WTC11 (cell line): ENCODE data around the gene SLC7A7. TPM values are rescaled to one million over a fixed set of nuclear protein-coding genes. Genes with fewer than 3 reads are reported as not detected.

ENCODE experiments used
- ATAC-seq: fragments of 200-7000 bp; cut with Tn5 transposase; 2 replicates; pipeline ENCODE4 v1.10.0; 2021; ENCODE audit warnings: mild to moderate bottlenecking, moderate library complexity
- CTCF ChIA-PET: fragments of 300-600 bp; sonication (Branson Sonifier 250); formaldehyde crosslinking; loops from one replicate; lab custom pipeline; 2021; ENCODE audit warnings: antibody characterized with exemption; lab: Charles Lee
- POLR2A ChIA-PET: fragments of 350-600 bp; sonication (Branson Sonifier 250); formaldehyde crosslinking; loops from one replicate; lab custom pipeline; 2021; ENCODE audit warnings: antibody characterized with exemption; lab: Charles Lee
- DNase-seq: peaks from one replicate; pipeline ENCODE4 v3.0.0; 2021; ENCODE audit warnings: low spot score
- H3K27ac Mint-ChIP-seq: 2 replicates; pipeline ENCODE4 v1.8.0; 2021; ENCODE audit warnings: mixed read lengths
- H3K27me3 Mint-ChIP-seq: 2 replicates; pipeline ENCODE4 v1.8.0; 2021; ENCODE audit warnings: low read depth, mild to moderate bottlenecking, moderate library complexity, mixed read lengths
- H3K36me3 Mint-ChIP-seq: 2 replicates; pipeline ENCODE4 v1.8.0; 2021; ENCODE audit warnings: mixed read lengths
- H3K4me1 Mint-ChIP-seq: 2 replicates; pipeline ENCODE4 v1.8.0; 2022; ENCODE audit warnings: mixed read lengths
- H3K4me3 Mint-ChIP-seq: 2 replicates; pipeline ENCODE4 v1.8.0; 2021; ENCODE audit warnings: mild to moderate bottlenecking, moderate library complexity, mixed read lengths
- H3K9me3 Mint-ChIP-seq: 2 replicates; pipeline ENCODE4 v1.8.0; 2021; ENCODE audit warnings: mixed read lengths
- AFF4 ChIP-seq: sonication (generic); formaldehyde crosslinking; IDR thresholded peaks from 2 replicates; pipeline ENCODE4 v1.8.1; 2023; ENCODE audit warnings: mild to moderate bottlenecking, missing genetic modification reagents, borderline replicate concordance
- CREM ChIP-seq: sonication (generic); formaldehyde crosslinking; IDR thresholded peaks from 2 replicates; pipeline ENCODE4 v1.8.1; 2022; ENCODE audit warnings: mild to moderate bottlenecking, missing genetic modification reagents, moderate library complexity
- ERG ChIP-seq: fragments of 250-450 bp; sonication (Bioruptor Pico); IDR thresholded peaks from 2 replicates; pipeline ENCODE4 v1.8.0; 2021; ENCODE audit warnings: mild to moderate bottlenecking
- FOXK1 ChIP-seq: sonication (generic); formaldehyde crosslinking; IDR thresholded peaks from 2 replicates; pipeline ENCODE4 v1.8.0; 2022; ENCODE audit warnings: mild to moderate bottlenecking, moderate library complexity, missing genetic modification reagents
- NFATC4 ChIP-seq: fragments of 250-450 bp; sonication (Bioruptor Pico); IDR thresholded peaks from 2 replicates; pipeline ENCODE4 v1.9.0; 2021; ENCODE audit warnings: mild to moderate bottlenecking
- NR1H2 ChIP-seq: sonication (generic); formaldehyde crosslinking; IDR thresholded peaks from 2 replicates; pipeline ENCODE4 v1.9.0; 2021; ENCODE audit warnings: mild to moderate bottlenecking, moderate library complexity, missing genetic modification reagents
- PRDM15 ChIP-seq: sonication (generic); formaldehyde crosslinking; IDR thresholded peaks from 2 replicates; pipeline ENCODE4 v1.8.0; 2022; ENCODE audit warnings: missing genetic modification reagents
- RORB ChIP-seq: fragments of 250-450 bp; sonication (Bioruptor Pico); IDR thresholded peaks from 2 replicates; pipeline ENCODE4 v1.9.0; 2021; ENCODE audit warnings: mild to moderate bottlenecking
- SP1 ChIP-seq: sonication (generic); formaldehyde crosslinking; conservative IDR thresholded peaks from 2 replicates; pipeline ENCODE4 v1.8.1; 2022; ENCODE audit warnings: missing genetic modification reagents
- ZBTB21 ChIP-seq: sonication (generic); formaldehyde crosslinking; IDR thresholded peaks from 2 replicates; pipeline ENCODE4 v1.8.1; 2023; ENCODE audit warnings: mild to moderate bottlenecking, missing genetic modification reagents, borderline replicate concordance
- ZNF219 ChIP-seq: sonication (generic); formaldehyde crosslinking; IDR thresholded peaks from 2 replicates; pipeline ENCODE4 v1.8.0; 2023; ENCODE audit warnings: missing genetic modification reagents, mild to moderate bottlenecking, borderline replicate concordance
- ZNF396 ChIP-seq: fragments of 250-450 bp; sonication (Bioruptor Pico); IDR thresholded peaks from 2 replicates; pipeline ENCODE4 v1.8.0; 2021; ENCODE audit warnings: mild to moderate bottlenecking, moderate library complexity, borderline replicate concordance
- ZSCAN18 ChIP-seq: fragments of 250-450 bp; sonication (Bioruptor Pico); IDR thresholded peaks from 2 replicates; pipeline ENCODE4 v2.1.2; 2022; ENCODE audit warnings: mild to moderate bottlenecking, moderate library complexity
- total RNA-seq: library from RNA; stranded (reverse); gene quantifications from 3 replicates; pipeline ENCODE4 v1.2.3, GENCODE V29; 2021
- TF ChIP-seq, protein P1 (sequence below): sonication (generic); formaldehyde crosslinking; IDR thresholded peaks from 2 replicates; pipeline ENCODE4 v1.8.1; 2022; ENCODE audit warnings: missing genetic modification reagents, borderline replicate concordance
- TF ChIP-seq, protein P2 (sequence below): fragments of 250-450 bp; sonication (Bioruptor Pico); IDR thresholded peaks from 2 replicates; pipeline ENCODE4 v1.9.0; 2021; ENCODE audit warnings: moderate library complexity, mild to moderate bottlenecking, inconsistent platforms, borderline replicate concordance
- TF ChIP-seq, protein P3 (sequence below): sonication (generic); formaldehyde crosslinking; conservative IDR thresholded peaks from 2 replicates; pipeline ENCODE4 v1.8.1; 2022; ENCODE audit warnings: mild to moderate bottlenecking, missing genetic modification reagents

The SLC7A7 gene
- total RNA-seq, 1 experiment from 2014 or later: 4.3 TPM

DNA sequence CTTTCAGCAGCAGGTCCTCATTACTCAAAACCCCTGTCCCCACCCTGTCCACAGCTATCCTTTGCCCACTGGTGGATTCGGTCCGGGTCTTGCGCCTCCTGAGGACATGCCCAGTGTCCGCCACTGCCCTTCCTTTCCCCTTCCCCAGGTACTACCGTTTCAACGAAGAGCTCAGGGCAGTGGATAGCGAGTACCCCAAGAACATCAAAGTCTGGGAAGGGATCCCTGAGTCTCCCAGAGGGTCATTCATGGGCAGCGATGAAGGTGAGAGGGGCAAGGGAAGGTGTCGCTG, 29.8 kb upstream of the SLC7A7 start (continued):
- TF ChIP-seq AFF4: no peak
- TF ChIP-seq, protein P1, sequence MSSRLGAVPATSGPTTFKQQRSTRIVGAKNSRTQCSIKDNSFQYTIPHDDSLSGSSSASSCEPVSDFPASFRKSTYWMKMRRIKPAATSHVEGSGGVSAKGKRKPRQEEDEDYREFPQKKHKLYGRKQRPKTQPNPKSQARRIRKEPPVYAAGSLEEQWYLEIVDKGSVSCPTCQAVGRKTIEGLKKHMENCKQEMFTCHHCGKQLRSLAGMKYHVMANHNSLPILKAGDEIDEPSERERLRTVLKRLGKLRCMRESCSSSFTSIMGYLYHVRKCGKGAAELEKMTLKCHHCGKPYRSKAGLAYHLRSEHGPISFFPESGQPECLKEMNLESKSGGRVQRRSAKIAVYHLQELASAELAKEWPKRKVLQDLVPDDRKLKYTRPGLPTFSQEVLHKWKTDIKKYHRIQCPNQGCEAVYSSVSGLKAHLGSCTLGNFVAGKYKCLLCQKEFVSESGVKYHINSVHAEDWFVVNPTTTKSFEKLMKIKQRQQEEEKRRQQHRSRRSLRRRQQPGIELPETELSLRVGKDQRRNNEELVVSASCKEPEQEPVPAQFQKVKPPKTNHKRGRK (CRISPR knock-in tag): no peak
- TF ChIP-seq SP1 (CRISPR knock-in tag): no peak
- TF ChIP-seq, protein P2, sequence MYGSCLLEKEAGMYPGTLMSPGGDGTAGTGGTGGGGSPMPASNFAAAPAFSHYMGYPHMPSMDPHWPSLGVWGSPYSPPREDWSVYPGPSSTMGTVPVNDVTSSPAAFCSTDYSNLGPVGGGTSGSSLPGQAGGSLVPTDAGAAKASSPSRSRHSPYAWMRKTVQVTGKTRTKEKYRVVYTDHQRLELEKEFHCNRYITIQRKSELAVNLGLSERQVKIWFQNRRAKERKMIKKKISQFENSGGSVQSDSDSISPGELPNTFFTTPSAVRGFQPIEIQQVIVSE: no peak
- TF ChIP-seq, all 79 proteins: peak for 0

GRCh38 chr14:22844221-22845102, 29.2 kb upstream of the SLC7A7 start:
- POLR2A ChIA-PET: interaction anchor here (0.6 kb wide), 1 partner anchor 31 kb away, joined by 5 read pairs; no protein-coding TSS in a partner anchor

More at GRCh38 chr14:22844221-22845102, 29.2 kb upstream of the SLC7A7 start:
- H3K4me3 Mint-ChIP-seq: no peak overlapping the region
- CTCF ChIA-PET: interaction anchor here (2.0 kb wide), 1 partner anchor 9 kb away, joined by 10 read pairs; no protein-coding TSS in a partner anchor
- H3K27me3 Mint-ChIP-seq: no peaks in the 10 kb centered on the region
- no peak for TF ChIP-seq ZNF396 (CRISPR knock-in tag)
- TF ChIP-seq CREM: no peak
- no peak for TF ChIP-seq ZBTB21 (CRISPR knock-in tag)
- TF ChIP-seq ZNF219 (CRISPR knock-in tag): no peak
- TF ChIP-seq NFATC4 (CRISPR knock-in tag): no peak
- no peak for TF ChIP-seq ERG (CRISPR knock-in tag)
- no peak for TF ChIP-seq ZSCAN18 (CRISPR knock-in tag)
- TF ChIP-seq PRDM15 (CRISPR knock-in tag): no peak
- TF ChIP-seq FOXK1 (CRISPR knock-in tag): no peak
- no peak for TF ChIP-seq RORB
- TF ChIP-seq, protein P3, sequence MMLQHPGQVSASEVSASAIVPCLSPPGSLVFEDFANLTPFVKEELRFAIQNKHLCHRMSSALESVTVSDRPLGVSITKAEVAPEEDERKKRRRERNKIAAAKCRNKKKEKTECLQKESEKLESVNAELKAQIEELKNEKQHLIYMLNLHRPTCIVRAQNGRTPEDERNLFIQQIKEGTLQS (CRISPR knock-in tag): no peak
- no peak for TF ChIP-seq NR1H2 (CRISPR knock-in tag)
- H3K27ac Mint-ChIP-seq: no peak overlapping the region
- peaks cover 25% of the 10 kb centered on the region for H3K4me1 Mint-ChIP-seq
- no peak for DNase-seq
- ATAC-seq: no peak
- H3K36me3 Mint-ChIP-seq: peaks cover 44% of the 10 kb centered on the region
- H3K9me3 Mint-ChIP-seq: no peaks in the 10 kb centered on the region
